GM19239 (cell line): ENCODE data around the gene CYYR1.
"Not testable (repeated sequence)": the region's sequence is repeated elsewhere in the genome, so short reads cannot be mapped to it uniquely, and the experiment has no call there.

ENCODE experiments used
- DNase-seq: peaks from one replicate; pipeline ENCODE4 v3.0.0; 2011; ENCODE audit warnings: low spot score; ENCODE audit not compliant: insufficient read length
- FAIRE-seq: peaks from 2 replicates; lab custom pipeline; 2011; peaks lifted over from hg19 to GRCh38; lab: Jason Lieb, UNC

CYYR1 gene

DNA sequence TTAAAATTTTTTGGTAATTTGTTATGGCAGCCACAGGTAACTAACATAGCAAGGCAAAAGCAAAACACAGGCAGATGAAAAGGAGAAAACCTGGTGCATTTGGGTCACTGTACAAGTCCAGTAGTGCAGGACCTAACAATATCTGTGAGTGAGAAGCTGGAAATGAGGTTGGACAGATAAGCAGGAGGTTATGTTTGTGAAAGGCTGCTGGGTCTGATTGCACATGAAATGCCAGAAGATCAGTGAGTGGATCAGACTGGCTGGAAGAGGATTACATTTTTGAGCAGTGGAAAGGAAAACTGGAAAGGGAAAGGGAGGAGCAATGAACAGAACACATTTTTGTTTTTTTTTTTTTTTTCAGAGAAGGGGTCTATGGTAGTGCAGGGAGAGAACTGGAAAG lies 73.6 kb downstream of the CYYR1 start:
- DNase-seq: no peak
- FAIRE-seq: no peak

- no peak for DNase-seq
- no peak for FAIRE-seq
Observed at GRCh38 chr21:26495283-26495849, 77.7 kb downstream of the CYYR1 start.

DNA sequence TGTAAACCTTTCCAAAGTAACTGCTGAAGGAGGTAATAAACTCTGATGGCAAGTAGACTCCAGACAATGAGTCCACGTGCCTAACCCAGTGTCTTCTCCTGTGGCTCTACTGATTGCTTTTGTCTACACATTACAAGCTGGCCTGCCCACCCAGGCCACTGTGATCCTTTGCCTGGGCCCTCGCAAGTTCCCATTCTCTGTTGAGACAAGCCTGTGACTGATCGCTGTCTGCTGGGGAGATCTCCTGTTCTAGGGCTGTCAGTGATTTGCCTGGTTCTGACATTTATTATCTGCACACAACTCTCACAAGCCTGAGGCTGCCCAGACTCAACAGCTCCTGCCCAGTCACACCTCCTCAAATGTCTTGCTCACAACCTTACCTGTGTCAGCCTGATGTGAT lies 81.4 kb downstream of the CYYR1 start:
- no peak for DNase-seq
- no peak for FAIRE-seq

- DNase-seq (no peak), FAIRE-seq (no peak)
Observed at GRCh38 chr21:26490771-26491170, 82.3 kb downstream of the CYYR1 start.

DNA sequence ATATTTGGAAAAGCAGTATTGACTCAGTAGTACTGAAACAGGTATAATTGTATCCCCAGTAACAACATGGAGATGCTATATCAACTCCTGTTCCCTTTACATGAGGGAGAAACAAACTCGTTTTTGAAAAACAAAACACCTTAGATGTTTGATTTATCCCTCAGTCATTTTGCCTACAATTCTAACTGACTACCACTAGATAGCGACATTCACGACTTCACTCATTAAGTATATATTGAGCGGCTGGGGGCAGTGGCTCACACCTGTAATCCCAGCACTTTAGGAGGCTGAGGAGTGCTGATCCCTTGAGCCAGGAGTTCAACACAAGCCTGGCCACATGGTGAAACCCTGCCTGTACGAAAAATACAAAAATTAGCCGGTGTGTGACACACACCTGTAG lies 83.3 kb downstream of the CYYR1 start:
- DNase-seq (no peak), FAIRE-seq (no peak)

DNA sequence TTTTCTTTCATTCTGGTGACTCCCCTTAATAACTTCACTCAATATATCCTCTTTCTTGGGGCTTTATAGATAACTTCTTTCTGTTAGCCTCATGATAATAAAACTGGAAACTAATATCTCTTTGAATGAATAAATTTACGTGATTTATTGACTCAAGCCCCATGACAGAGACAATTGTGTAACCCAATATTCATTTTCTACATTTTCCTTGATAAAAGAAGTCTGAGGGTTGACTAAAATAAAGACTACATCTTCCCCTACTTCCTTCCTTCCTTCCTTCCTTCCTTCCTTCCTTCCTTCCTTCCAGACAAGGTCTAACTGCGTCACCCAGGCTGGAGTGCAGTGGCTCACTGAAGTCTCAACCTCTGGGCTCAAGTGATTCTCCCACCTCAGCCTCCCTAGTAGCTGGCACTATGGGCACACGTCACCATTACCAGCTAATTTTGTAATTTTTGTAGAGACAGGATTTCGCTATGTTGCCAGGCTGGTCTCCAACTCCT lies 85.1 kb downstream of the CYYR1 start:
- DNase-seq: no peak

DNA sequence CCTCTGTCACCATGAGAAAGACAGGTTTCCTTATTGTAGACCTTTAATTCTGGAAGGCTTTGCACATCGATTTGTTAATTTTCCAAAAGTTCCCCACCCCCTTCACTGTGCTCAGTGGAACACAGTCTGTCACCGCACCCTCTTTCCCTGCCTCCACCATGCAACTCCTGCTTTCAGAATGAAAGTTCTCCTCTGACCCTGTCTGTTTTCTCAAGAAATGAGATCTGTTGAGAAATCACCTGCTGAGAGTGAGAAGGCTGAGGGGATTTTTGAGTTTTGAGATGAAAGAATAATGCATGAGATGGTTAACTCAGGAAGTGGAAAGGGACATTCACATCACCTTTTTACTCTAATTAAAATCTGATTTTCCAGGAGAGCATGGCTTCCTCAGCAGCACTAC lies 99.6 kb downstream of the CYYR1 start:
- no peak for DNase-seq
- no peak for FAIRE-seq

More for the DNA sequence above, 85.1 kb downstream of the CYYR1 start:
- FAIRE-seq: no peak

DNA sequence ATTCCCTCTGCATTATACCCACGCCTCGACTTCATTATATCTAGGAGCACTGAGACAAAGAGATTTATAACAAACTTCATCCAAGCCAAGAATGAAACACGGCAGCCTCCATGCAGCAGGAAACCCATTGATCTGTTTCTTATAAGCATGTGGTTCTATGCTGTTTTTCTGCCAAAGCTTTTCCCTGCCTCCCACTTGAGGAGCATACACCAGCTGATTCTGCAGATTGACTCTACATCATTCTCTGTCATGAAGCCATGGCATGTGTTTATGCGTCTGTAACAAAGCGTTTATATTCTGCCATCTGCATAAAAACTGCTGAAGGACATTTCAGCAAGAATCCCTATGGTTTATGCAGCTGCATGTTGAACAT lies 102.0 kb downstream of the CYYR1 start:
- FAIRE-seq: no peak

DNA sequence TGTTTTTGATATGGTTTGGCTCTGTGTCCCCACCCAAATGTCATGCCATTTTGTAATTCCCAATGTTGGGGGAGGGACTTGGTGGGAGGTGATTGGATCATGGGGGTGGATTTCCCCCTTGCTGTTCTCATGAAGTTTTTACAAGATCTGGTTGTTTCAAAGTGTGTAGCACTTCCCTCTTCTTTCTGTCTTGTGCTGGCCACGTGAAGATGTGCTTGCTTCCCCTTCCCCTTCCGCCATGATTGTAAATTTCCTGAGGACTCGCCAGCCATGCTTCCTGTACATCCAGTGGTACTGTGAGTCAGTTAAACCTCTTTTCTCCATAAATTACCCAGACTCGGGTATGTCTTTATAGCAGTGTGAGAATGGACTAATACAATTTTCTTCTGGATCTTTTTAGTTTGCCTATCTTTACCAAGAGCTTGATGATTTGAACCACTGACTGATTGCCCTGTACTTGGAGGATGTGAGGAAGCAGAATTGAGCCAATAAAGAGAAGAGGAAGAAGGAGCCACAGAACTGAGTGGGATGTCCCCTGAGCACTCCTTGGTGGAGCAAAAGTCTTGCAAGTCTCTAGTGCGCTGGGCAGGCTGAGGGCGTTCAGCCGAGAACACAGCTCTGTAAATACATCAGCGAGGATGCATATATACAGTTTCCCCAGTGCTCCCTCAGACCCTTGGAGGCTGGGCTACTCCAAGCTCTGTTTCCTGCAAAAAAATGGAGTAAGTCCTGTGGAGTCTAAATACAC lies 102.6 kb downstream of the CYYR1 start:
- FAIRE-seq: no peak
- DNase-seq: no peak

More for the DNA sequence above, 102.0 kb downstream of the CYYR1 start:
- no peak for DNase-seq

DNA sequence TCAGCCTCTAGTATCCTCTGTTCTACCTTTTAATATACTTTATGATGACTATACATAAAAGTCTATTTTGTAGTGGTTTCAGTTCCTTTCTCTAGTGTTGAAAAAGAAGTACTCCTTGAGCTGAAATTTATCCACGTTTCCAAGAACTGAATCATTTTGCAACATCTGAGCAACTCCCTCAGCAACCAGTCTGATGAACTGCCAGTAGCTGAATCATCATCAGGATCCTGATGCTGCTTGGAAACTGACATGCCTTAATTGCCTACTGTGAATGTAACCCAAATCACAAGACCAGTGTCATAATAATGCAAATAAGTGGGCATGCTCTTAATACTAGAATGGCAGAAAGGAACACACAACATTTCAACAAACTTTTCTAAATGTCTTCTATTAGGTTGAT lies 103.3 kb downstream of the CYYR1 start:
- DNase-seq: no peak
- FAIRE-seq: no peak

DNA sequence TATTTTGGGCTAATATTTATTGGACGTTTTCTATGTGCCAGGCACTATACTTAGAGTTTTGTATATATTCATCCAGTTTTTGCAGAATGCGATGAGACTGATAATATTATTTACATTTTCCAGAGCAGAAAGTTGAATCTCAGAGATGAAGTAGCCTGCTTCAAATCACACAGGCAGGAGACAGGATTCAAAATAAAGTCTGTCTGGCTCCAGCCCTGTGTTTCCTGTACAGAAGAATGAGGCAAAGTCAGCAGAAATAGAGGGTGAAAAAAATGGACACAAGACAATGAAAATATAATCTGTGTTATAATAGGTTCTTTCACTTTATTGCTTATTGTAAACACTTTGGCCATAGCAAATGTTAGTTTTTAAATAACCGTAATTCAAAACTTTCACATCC lies 107.2 kb downstream of the CYYR1 start:
- DNase-seq (no peak), FAIRE-seq (no peak)

GRCh38 chr21:26461500-26461899 lies 111.6 kb downstream of the CYYR1 start:
- FAIRE-seq (no peak), DNase-seq (no peak)

- DNase-seq (no peak), FAIRE-seq (no peak)
Observed at GRCh38 chr21:26460621-26461020, 112.5 kb downstream of the CYYR1 start.

DNA sequence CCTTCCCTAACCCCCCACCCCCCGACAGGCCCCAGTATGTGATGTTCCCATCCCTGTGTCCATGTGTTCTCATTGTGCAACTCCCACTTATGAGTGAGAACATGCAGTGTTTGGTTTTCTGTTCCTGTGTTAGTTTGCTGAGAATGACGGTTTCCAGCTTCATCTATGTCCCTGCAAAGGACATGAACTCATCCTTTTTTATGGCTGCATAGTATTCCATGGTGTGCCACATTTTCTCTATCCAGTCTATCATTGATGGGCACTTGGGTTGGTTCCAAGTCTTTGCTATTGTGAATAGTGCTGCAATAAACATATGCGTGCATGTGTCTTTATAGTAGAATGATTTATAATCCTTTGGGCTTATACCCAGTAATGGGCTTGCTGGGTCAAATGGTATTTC lies 114.2 kb downstream of the CYYR1 start:
- not testable (repeated sequence) for FAIRE-seq, DNase-seq

DNA sequence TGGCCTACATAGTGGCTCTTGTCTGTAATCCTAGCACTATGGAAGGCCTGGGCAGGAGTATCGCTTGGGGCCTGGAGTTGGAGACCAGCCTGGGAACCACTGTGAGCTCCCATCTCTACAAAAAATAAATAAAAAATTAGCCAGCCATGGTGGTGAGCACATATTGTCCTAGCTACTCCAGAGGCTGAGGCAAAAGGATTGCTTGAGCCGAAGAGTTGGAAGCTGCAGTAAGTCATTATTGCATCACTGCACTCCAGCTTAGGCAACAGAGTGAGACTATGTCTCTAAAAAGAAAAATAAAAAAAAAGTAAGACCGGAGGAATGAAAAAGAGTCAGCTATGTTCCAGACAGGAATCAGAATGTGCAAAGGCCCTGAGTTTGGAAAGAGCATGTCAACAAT lies 115.3 kb downstream of the CYYR1 start:
- DNase-seq: no peak
- no peak for FAIRE-seq

- FAIRE-seq: no peak
- no peak for DNase-seq
Observed at GRCh38 chr21:26453267-26453666, 119.8 kb downstream of the CYYR1 start.

- FAIRE-seq (no peak), DNase-seq (no peak)
Observed at GRCh38 chr21:26451081-26451740, 121.9 kb downstream of the CYYR1 start.

DNA sequence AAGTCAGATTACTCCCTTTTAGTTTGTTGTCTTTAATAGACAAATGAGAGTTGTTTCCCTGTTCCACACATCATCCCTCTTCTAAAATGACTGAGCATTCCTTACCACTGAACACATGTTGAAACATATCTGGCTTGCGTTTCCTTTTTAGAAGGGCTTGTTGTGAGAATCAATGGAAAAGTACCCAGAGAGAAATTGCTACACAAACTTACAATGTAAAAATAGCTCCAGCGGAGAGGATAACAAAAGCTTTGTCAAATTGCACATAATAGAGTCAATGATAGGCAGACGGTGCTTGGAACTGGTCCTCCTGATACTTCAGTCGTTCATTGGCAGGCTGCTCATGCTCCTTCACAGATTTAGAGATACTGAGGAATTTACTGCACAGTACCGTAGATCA lies 123.9 kb downstream of the CYYR1 start:
- no peak for FAIRE-seq

DNA sequence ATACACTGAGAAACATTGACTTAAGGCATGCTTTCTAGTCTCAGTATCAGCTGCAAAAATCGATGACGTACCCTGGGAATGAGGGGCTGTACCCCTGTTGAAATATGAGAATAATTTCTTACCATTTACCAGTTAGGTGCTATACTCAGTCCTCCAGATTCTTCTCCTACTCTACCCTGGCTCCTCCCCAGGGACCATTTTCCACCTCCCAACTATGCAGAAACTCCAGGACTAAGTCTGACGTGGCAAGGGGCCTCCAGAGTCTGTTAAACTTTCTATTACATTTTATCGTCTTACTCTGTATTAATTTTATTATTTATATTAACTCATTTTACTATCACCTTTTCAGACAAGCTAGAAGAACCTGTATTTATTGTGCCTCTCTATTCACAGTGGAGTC lies 124.3 kb downstream of the CYYR1 start:
- FAIRE-seq: no peak
- DNase-seq: no peak

More for the DNA sequence above, 123.9 kb downstream of the CYYR1 start:
- DNase-seq: no peak

- FAIRE-seq: no peak
- no peak for DNase-seq
Observed at GRCh38 chr21:26447932-26448475, 125.1 kb downstream of the CYYR1 start.

DNA sequence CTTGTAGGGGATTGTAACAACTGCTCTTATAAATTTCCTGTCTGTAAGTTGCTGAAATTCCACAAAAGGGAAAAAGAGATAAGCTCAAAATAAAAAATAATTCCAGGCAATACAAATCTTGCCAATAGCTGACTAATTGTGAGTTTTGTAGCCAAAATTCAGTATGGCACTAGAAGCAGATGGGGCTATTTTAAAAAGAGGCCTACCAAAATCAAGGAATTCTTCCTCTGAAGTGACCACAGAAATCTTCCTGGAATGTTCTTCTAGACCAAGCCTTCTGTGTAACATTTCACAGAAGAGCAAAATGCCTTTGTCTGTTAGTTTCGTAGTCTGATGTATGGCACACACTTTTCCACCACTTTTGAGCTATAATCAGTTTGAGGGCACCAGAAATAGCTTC lies 127.6 kb downstream of the CYYR1 start:
- DNase-seq (no peak), FAIRE-seq (no peak)
